DOHH2 (cell line): ENCODE results near the gene TRAPPC4.
"Not testable (repeated sequence)": the region's sequence is repeated elsewhere in the genome, so short reads cannot be mapped to it uniquely, and the experiment has no call there.

ENCODE experiments used
- H3F3A ChIP-seq: fragments of 200-600 bp; sonication (generic), shearing (Covaris generic); 2 replicates; pipeline ENCODE4 v1.6.0; 2016; ENCODE audit warnings: antibody characterized with exemption, mild to moderate bottlenecking; ENCODE audit not compliant: control insufficient read depth, insufficient read depth
- H3K27ac ChIP-seq: fragments of 200-600 bp; sonication (generic); 2 replicates; pipeline ENCODE4 v1.5.1; 2014; ENCODE audit warnings: low read depth, mild to moderate bottlenecking, low read length, moderate library complexity
- H3K27me3 ChIP-seq: fragments of 200-600 bp; sonication (generic); 2 replicates; pipeline ENCODE4 v1.6.1; 2014; ENCODE audit warnings: mild to moderate bottlenecking, low read length, mixed read lengths; ENCODE audit not compliant: control insufficient read depth
- H3K36me3 ChIP-seq: fragments of 200-600 bp; sonication (generic); 2 replicates; pipeline ENCODE4 v1.6.1; 2014; ENCODE audit warnings: mild to moderate bottlenecking, low read length, moderate library complexity, mixed read lengths; ENCODE audit not compliant: control insufficient read depth
- H3K4me1 ChIP-seq: fragments of 200-600 bp; sonication (generic); 2 replicates; pipeline ENCODE4 v1.6.1; 2014; ENCODE audit warnings: mild to moderate bottlenecking, low read length, mixed read lengths; ENCODE audit not compliant: control insufficient read depth
- H3K4me2 ChIP-seq: fragments of 200-600 bp; sonication (generic); 2 replicates; pipeline ENCODE4 v1.6.0; 2014; ENCODE audit warnings: mild to moderate bottlenecking, low read length, moderate library complexity
- H3K4me3 ChIP-seq: fragments of 200-600 bp; sonication (generic); 2 replicates; pipeline ENCODE4 v1.5.1; 2014; ENCODE audit warnings: mild to moderate bottlenecking, low read length, mixed read lengths
- H3K79me2 ChIP-seq: fragments of 200-600 bp; sonication (generic); 2 replicates; pipeline ENCODE4 v1.6.1; 2014; ENCODE audit warnings: mild to moderate bottlenecking, low read length, mixed read lengths; ENCODE audit not compliant: control insufficient read depth
- H3K9me2 ChIP-seq: fragments of 200-600 bp; sonication (generic); replicated peaks from 2 replicates; pipeline ENCODE4 v1.6.1; 2014; ENCODE audit warnings: mild to moderate bottlenecking, low read length, mixed read lengths; ENCODE audit not compliant: control insufficient read depth
- H3K9me3 ChIP-seq: fragments of 200-600 bp; sonication (generic); 2 replicates; pipeline ENCODE4 v1.6.1; 2014; ENCODE audit warnings: antibody characterized with exemption, low read length, mixed read lengths; ENCODE audit not compliant: control insufficient read depth, insufficient read depth
- H4K20me1 ChIP-seq: fragments of 200-600 bp; sonication (generic); 2 replicates; pipeline ENCODE4 v1.6.0; 2014; ENCODE audit warnings: low read depth, mild to moderate bottlenecking, antibody characterized with exemption, low read length, moderate library complexity; ENCODE audit not compliant: control insufficient read depth, insufficient read depth
- CTCF ChIP-seq: fragments of 200-600 bp; sonication (generic); IDR thresholded peaks from one replicate; pipeline ENCODE4 v1.5.1; 2014; ENCODE audit warnings: antibody characterized with exemption, mild to moderate bottlenecking, low read depth, low read length; ENCODE audit not compliant: poor library complexity, severe bottlenecking
- EZH2phosphoT487 ChIP-seq: fragments of 200-600 bp; sonication (generic); IDR thresholded peaks from 2 replicates; pipeline ENCODE4 v1.6.1; 2017; ENCODE audit warnings: borderline replicate concordance, mild to moderate bottlenecking, antibody characterized with exemption, low read length, moderate library complexity, mixed read lengths

TRAPPC4 gene

GRCh38 chr11:118975771-118976709, 42.5 kb upstream of the TRAPPC4 start:
- H3K4me2 ChIP-seq, result no peak overlapping the region
- TF ChIP-seq EZH2phosphoT487 (no peak), CTCF (no peak)
- no peaks in the 10 kb centered on the region; the same call in 1 of the 2 replicates for H3F3A ChIP-seq
- H3K4me3 ChIP-seq, result no peak overlapping the region
- H3K4me1 ChIP-seq, result no peaks in the 10 kb centered on the region
- H3K27me3 ChIP-seq, result peaks cover 18% of the 10 kb centered on the region
- H3K36me3 ChIP-seq, result no peaks in the 10 kb centered on the region
- no peak overlapping the region for H3K27ac ChIP-seq
- H3K79me2 ChIP-seq, result no peaks in the 10 kb centered on the region
- no peaks in the 10 kb centered on the region for H3K9me2 ChIP-seq
- no peaks in the 10 kb centered on the region for H3K9me3 ChIP-seq
- H4K20me1 ChIP-seq, result no peaks in the 10 kb centered on the region

DNA sequence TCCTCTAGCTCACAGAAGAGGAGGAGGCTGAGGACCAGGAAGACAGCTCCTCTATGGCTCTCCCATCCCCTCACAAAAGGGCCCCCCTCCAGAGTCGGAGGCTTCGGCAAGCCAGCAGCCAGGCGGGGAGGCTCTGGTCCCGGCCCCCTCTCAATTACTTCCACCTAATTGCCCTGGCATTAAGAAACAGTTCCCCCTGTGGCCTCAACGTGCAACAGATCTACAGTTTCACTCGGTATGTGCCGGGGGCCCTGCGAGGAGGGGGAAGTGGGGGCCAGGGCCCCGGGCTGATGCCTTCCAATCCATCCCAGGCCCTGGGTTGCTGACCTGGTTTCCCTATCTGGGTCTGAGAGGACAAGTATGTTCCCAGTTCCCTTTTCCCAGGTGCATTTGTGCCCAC, 39.1 kb upstream of the TRAPPC4 start:
- Histone ChIP-seq H4K20me1 (no peaks in the 10 kb centered on the region), H3K9me3 (no peaks in the 10 kb centered on the region), H3F3A (no peaks in the 10 kb centered on the region), H3K27ac (no peak overlapping the region), H3K79me2 (no peaks in the 10 kb centered on the region), H3K4me1 (no peaks in the 10 kb centered on the region), H3K4me3 (no peak overlapping the region), H3K36me3 (no peaks in the 10 kb centered on the region), H3K27me3 (peaks cover 12% of the 10 kb centered on the region), H3K9me2 (no peaks in the 10 kb centered on the region), H3K4me2 (no peak overlapping the region)
- TF ChIP-seq EZH2phosphoT487, result no peak
- TF ChIP-seq CTCF, result no peak

DNA sequence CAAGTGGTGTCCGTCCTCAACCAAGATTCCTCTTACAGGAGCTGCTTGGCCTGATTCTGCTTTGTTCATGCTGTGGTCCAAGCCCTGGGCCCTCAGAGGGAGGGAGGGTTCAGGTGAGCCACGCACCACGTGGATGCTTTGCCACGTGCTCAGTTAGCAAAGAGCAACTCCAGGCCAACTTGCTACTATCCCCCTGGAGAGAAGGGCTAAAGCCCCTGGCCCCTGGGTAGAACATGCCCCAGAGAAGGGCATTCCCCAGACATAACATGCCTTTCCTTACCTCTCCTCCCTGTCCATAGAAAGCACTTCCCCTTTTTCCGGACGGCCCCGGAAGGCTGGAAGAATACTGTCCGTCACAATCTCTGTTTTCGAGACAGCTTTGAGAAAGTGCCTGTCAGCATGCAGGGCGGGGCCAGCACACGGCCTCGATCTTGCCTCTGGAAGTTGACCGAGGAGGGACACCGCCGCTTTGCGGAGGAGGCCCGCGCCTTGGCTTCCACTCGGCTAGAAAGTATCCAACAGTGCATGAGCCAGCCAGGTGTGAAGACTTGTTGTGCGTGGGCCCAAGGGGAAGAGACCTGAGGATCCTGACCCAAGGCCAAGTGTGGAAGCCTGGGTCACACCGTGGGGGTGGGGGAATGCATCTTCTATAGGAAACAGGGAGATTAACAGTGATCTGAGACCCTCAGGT, 38.2 kb upstream of the TRAPPC4 start:
- Histone ChIP-seq H3K27me3 (peaks cover 6% of the 10 kb centered on the region), H3K27ac (no peak overlapping the region), H3K9me2 (no peaks in the 10 kb centered on the region), H3K9me3 (no peaks in the 10 kb centered on the region), H3K4me2 (no peak overlapping the region), H3K79me2 (no peaks in the 10 kb centered on the region), H3F3A (no peaks in the 10 kb centered on the region), H3K36me3 (no peaks in the 10 kb centered on the region), H4K20me1 (no peaks in the 10 kb centered on the region), H3K4me3 (no peak overlapping the region), H3K4me1 (no peaks in the 10 kb centered on the region)
- TF ChIP-seq CTCF (no peak), EZH2phosphoT487 (no peak)

DNA sequence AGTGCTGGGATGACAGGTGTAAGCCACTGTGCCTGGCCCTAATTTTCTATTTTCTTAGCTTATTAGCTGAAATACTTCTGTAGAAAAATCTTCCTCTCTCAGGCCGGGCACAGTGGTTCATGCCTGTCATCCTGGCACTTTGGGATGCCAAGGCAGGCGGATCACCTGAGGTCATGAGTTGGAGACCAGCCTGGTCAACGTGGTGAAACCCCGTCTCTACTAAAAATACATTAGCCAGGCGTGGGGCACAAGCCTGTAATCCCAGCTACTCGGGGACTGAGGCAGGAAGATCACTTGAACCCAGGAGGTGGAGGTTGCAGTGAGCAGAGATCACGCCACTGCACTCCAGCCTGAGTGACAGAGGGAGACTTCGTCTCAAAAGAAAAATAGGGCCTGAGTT, 34.2 kb upstream of the TRAPPC4 start:
- H3K27me3 ChIP-seq, H3K9me3 ChIP-seq, H3K79me2 ChIP-seq, H3K27ac ChIP-seq, H3K36me3 ChIP-seq, H3K9me2 ChIP-seq, H3K4me2 ChIP-seq, H3K4me3 ChIP-seq, H3K4me1 ChIP-seq, H3F3A ChIP-seq, H4K20me1 ChIP-seq: not testable (repeated sequence)
